Fibroblast of gingiva (primary cell): Measurements from ENCODE around the gene SNRPA.
"Not testable (repeated sequence)": the region's sequence is repeated elsewhere in the genome, so short reads cannot be mapped to it uniquely, and the experiment has no call there.

ENCODE experiments used
- DNase-seq: peaks from one replicate; pipeline ENCODE4 v3.0.0-alpha.2; 2011; ENCODE audit warnings: low read depth

SNRPA gene

GRCh38 chr19:40777645-40777936 is 26.6 kb downstream of the SNRPA start:
- no peak for DNase-seq

DNA sequence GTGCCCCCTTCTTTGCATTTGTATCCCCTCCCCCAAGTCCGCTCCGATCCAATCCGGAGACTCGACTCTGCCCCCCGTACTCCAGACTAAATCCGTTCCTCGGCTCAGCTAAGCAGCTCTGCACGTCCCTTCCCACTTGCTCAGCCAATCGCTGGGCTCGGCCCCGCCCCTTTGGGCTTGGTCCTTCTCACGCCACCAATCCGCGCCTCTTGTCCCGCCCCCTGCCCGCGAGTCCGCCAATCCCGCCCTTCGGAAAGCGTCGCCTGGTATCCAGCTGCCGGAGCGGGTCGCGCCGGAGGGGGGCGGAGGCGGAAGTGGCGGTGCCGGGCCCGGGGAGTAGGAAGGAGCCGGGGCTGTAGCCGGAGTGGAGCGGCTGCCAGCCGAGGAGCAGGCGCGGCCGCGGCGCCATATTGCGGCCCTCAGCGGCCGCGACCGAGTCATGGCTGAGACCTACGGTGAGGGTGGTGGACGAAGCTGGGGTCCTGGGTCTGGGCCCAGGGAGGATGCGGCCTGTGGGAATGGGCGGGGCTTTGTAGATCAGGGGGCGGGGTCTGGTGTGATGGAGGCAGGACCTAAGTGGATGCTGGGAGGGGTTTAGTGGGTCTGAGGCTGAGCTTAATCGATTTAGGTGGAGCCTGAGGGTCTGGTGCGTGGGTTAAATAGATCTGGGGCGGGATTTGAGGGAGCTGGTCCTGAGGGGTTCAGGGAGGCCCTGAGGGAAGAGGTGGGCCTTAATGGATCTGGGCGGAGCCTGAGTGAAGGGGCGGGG is 27.1 kb downstream of the SNRPA start, which contains the start of gene RAB4B:
TSS of gene RAB4B (plus strand) at position 311 of the 769 bp plus-strand sequence. CDS start at position 440, 129 bp downstream.
- DNase-seq, result peak; percentile 100

GRCh38 chr19:40778706-40779284 is 27.8 kb downstream of the SNRPA start:
- no peak for DNase-seq

DNA sequence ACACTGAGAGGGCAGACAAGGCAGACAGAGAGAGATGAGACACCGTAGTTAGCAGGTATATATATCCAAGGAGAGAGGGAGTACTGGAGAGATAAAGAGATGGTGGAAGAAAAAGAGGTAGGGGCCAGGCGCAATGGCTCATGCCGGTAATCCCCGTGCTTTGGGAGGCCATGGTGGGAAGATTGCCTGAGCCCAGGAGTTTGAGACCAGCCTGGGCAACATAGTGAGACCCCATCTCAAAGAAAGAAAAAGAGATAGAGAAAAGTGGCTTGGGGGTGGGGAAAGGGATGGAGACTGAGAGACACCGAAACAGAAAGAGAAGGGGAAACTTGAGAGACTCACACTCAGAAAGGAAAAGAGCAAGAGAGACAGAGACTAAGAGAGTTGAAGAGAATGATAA is 29.6 kb downstream of the SNRPA start:
- no peak for DNase-seq

- DNase-seq, result no peak
Measured at GRCh38 chr19:40781140-40781539, 30.1 kb downstream of the SNRPA start.

- DNase-seq, result no peak
Measured at GRCh38 chr19:40783711-40784110, 32.7 kb downstream of the SNRPA start.

DNA sequence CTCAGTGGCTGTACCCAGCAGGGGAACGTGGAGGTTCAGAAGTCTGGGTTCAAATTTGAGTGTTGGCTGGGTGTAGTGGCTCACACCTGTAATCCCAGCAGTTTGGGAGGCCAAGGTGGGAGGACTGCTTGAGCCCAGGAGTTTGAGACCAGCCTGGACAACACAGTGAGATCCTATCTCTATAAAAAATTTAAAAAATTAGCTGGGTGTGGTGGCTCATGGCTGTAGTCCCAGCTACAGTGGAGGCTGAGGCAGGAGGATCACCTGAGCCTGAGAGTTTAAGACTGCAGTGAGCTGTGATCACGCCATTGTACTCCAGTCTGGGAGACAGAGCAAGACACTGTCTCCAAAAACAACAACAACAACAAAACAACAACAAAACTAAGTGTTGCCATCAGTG is 33.1 kb downstream of the SNRPA start:
- DNase-seq, result not testable (repeated sequence)

GRCh38 chr19:40785526-40785925 is 34.5 kb downstream of the SNRPA start:
- no peak for DNase-seq

DNA sequence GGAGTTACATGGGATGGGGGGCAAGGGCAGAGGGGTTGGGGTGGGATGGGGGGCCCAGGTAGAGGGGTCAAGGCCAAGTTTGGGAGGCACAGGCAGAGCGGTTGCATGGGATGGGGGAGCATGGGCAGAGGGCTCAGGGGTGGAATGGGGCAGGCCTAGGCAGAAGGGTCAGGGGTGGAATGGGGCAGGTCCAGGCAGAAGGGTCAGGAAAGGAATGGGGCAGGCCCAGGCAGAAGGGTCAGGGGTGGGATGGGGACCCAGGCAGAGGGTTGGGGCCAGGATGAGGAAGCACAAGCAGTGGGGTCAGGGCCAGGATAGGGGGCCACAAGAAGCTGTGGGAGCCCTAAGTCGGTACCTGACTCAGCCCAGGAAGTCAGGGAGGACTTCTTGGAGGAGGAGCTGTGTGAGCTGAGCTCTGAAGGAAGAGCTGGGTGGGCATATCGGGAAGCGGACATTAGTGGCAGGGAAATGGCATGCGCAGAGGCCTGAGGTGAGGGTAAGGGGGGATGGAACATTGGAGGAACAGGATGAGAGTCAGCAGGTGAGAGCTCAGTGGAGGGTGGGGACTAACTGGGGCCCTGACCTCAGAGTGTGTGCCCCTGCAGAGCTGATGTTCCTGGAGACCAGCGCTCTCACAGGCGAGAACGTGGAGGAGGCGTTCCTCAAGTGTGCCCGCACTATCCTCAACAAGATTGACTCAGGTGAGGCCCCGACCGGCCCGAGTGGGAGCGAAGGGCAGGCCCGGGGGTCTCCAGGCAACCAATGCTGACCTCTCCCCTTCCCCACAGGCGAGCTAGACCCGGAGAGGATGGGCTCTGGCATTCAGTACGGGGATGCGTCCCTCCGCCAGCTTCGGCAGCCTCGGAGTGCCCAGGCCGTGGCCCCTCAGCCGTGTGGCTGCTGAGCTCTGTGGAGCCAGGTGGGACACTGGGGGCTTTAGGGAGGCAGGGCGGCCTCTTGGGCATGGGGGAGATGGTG is 35.3 kb downstream of the SNRPA start:
- DNase-seq, result no peak

- no peak for DNase-seq
Measured at GRCh38 chr19:40791349-40791748, 40.3 kb downstream of the SNRPA start.

DNA sequence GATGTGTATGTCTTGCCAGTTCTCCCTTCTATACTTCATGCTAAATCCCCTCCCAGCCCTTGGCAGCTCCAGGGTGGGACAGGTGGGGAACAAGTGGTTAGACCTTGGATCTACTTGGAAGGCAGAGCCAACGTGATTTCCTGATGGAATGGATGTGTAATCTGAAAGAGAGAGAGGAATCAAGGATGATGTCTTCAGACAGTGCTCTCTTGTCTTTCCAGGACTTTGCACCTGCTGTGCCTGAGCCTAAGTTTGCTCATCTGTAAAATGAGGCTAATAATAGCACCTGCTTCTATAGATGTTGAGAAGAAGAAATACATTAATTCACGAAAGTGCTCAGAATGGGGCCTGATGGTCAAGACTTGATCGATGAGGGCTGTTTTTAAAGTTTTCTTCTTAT is 41.0 kb downstream of the SNRPA start:
- no peak for DNase-seq

DNA sequence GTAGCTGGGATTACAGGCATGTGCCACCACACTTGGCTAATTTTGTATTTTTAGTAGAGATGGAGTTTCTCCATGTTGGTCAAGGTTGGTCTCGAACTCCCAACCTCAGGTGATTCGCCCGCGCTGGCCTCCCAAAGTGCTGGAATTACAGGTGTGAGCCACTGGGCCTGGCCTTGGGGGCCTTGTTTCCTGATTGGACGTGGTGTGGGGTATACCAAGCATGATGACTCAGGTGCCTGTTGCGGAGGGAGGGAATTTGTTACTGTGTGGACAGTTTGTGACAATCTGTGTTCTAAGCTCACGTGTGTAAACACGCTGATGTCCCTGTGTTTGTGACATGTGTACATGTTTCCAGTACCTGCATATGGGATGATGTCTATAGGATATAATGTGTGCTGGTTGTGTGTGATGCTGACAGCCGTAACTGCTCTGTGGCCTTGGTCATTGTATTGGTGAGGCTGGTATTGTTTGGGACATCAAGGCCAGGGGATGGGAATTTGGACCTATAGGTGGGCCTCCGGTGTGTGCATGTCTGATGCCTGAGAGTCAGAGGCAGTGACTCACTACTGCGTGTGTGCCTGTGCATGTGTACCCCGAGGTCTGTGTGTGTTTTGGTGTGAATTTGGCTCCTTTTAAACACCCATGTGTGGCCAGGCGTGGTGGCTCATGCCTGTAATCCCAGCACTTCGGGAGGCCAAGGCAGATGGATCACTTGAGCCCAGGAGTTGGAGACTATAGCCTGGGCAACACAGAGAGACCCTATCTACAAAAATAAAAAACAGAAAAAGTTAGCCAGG is 46.4 kb downstream of the SNRPA start:
- DNase-seq, result no peak

- DNase-seq, result peak; percentile 72
Measured at GRCh38 chr19:40797963-40798682, 47.1 kb downstream of the SNRPA start.

- DNase-seq, result peak; percentile 100
Measured at GRCh38 chr19:40798683-40799557, 47.9 kb downstream of the SNRPA start, which contains the start of gene EGLN2. Gene EGLN2 (plus strand): TSS chr19:40799191. CDS start chr19:40800573, 1,382 bp downstream.

GRCh38 chr19:40799558-40800338 is 48.7 kb downstream of the SNRPA start:
- no peak for DNase-seq

DNA sequence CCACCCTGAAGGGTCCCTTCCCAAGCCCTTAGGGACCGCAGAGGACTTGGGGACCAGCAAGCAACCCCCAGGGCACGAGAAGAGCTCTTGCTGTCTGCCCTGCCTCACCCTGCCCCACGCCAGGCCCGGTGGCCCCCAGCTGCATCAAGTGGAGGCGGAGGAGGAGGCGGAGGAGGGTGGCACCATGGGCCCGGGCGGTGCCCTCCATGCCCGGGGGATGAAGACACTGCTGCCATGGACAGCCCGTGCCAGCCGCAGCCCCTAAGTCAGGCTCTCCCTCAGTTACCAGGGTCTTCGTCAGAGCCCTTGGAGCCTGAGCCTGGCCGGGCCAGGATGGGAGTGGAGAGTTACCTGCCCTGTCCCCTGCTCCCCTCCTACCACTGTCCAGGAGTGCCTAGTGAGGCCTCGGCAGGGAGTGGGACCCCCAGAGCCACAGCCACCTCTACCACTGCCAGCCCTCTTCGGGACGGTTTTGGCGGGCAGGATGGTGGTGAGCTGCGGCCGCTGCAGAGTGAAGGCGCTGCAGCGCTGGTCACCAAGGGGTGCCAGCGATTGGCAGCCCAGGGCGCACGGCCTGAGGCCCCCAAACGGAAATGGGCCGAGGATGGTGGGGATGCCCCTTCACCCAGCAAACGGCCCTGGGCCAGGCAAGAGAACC is 49.5 kb downstream of the SNRPA start:
- no peak for DNase-seq

GRCh38 chr19:40800997-40801377 is 50.0 kb downstream of the SNRPA start:
- DNase-seq, result no peak

DNA sequence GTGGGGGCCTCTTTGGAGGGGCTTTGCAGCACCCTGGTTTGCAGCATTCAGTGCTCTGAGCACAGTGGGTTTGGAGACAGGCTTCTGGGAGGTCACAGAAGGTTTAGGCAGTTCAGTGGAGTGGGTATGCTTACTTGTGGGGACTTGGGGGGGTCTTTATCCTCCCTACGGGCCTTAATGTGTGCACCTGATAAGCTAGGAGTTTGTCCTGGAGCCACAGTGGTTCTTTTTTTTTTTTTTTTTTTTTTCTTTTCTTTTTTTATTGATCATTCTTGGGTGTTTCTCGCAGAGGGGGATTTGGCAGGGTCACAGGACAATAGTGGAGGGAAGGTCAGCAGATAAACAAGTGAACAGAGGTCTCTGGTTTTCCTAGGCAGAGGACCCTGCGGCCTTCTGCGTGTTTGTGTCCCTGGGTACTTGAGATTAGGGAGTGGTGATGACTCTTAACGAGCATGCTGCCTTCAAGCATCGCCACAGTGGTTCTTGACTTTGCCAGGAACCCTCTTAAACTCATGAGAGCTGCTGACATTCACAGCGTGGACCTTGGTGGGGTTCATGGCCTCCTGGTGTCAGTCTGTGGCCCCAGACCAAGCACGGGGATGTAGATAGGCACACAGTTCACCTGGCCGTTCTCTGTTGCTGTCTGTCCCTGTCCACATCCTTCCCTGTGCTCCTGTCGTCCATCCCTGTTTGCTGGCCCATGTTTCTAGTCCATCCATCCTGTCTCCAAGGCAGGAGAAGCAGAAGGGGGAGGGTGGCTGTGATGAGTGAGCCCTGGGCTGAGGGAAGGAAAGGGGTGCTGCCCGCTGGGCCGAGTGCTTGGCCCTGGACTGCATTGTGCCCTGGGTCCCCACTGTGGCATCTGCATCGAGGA is 50.7 kb downstream of the SNRPA start:
- no peak for DNase-seq
